ENCODE data around the gene YWHAE.
"Not testable (repeated sequence)": the region's sequence is repeated elsewhere in the genome, so short reads cannot be mapped to it uniquely, and the experiment has no call there.

Gene YWHAE

GRCh38 chr17:1420981-1421380 lies 21.0 kb upstream of the YWHAE start:
- H3K27ac ChIP-seq, result no peak overlapping the region
- TF ChIP-seq, protein P1, sequence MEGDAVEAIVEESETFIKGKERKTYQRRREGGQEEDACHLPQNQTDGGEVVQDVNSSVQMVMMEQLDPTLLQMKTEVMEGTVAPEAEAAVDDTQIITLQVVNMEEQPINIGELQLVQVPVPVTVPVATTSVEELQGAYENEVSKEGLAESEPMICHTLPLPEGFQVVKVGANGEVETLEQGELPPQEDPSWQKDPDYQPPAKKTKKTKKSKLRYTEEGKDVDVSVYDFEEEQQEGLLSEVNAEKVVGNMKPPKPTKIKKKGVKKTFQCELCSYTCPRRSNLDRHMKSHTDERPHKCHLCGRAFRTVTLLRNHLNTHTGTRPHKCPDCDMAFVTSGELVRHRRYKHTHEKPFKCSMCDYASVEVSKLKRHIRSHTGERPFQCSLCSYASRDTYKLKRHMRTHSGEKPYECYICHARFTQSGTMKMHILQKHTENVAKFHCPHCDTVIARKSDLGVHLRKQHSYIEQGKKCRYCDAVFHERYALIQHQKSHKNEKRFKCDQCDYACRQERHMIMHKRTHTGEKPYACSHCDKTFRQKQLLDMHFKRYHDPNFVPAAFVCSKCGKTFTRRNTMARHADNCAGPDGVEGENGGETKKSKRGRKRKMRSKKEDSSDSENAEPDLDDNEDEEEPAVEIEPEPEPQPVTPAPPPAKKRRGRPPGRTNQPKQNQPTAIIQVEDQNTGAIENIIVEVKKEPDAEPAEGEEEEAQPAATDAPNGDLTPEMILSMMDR (IDR thresholded peaks at IDR 0.05), result no peak
- TF ChIP-seq ZFX (IDR thresholded peaks at IDR 0.05; ENCODE audit: borderline replicate concordance), result no peak

GRCh38 chr17:1420163-1420562 lies 20.1 kb upstream of the YWHAE start:
- TF ChIP-seq, protein P1 (IDR thresholded peaks at IDR 0.05), result no peak
- TF ChIP-seq ZFX (IDR thresholded peaks at IDR 0.05; ENCODE audit: borderline replicate concordance), result no peak
- no peak overlapping the region for H3K27ac ChIP-seq

DNA sequence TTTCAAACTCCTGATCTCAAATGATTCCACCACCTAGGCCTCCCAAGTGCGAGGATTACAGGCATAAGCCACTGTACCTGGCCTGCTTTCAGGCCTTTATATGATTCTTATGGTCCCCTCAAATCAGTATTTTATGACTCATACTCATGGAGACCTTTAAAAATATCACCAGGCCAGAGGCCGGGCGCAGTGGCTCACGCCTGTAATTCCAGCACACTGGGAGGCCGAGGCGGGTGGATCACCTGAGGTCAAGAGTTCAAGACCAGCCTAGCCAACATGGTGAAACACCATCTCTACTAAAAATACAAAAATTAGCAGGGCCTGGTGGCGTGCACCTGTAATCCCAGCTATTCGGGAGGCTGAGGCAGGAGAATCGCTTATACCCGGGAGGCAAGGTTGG lies 18.5 kb upstream of the YWHAE start:
- not testable (repeated sequence) for H3K27ac ChIP-seq

DNA sequence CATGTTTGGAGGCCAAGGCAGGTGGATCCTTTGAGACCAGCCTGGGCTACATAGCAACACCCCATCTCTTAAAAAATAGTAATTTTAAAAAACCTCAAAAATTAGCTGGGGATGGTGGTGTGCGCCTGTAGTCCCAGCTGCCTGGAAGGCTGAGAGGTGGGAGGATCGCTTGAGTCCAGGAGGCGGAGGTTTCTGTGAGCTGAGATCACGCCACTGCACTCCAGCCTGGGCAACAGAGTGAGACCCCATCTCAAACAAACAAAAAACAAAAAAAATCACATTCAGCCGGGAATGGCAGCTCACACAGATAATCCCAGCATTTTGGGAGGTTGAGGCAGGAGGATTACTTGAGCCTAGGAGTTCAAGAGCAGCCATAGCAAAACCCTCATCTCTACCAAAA lies 16.4 kb upstream of the YWHAE start:
- no peak for TF ChIP-seq ZFX (IDR thresholded peaks at IDR 0.05; ENCODE audit: borderline replicate concordance)
- TF ChIP-seq, protein P1 (IDR thresholded peaks at IDR 0.05), result no peak
- no peak overlapping the region for H3K27ac ChIP-seq

DNA sequence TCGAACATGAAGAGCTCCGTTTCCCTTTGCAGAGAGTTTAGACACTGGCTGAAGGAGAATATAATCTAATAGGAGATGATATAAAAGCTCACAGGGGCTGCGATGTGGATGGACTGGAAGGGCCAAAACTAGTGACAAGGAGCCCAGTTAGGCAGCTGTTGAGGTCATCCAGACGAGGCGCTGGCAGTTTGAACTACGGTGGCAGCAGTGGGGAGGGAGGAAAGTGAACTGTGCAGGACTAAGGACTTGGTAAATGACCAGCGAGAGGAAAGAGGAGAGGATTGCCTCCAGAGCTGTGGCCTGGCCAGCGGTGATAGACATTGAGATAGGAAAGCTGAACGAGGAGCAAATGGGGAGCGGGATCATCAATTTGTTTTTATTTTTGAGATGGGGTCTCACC lies 14.6 kb upstream of the YWHAE start:
- no peak for TF ChIP-seq ZFX (IDR thresholded peaks at IDR 0.05; ENCODE audit: borderline replicate concordance)
- TF ChIP-seq, protein P1 (IDR thresholded peaks at IDR 0.05), result no peak

DNA sequence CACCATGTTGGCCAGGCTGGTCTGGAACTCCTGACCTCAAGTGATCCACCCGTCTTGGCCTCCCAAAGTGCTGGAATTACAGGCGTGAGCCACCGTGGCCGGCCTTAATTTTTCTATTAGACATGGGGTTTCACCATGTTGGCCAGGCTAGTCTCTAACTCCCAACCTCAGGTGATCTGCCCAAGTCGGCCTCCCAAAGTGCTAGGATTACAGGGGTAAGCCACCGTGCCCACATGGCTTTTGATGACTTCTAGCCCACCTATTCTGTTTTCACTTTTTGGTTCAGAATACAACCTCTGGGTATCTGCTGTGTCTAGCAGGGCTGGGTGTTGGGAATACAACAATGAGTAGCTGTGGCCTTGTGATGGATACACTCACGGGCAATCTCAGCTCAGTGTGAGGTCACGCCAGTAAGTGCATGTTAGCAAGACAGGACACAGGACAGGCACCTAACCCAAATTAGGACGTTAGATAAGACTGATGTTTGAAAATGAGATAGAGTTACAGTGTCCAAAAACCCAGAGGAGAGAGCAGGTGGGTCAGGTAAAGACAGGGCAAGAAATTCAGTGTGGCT lies 14.1 kb upstream of the YWHAE start:
- TF ChIP-seq, protein P1 (IDR thresholded peaks at IDR 0.05), result no peak
- TF ChIP-seq ZFX (IDR thresholded peaks at IDR 0.05; ENCODE audit: borderline replicate concordance), result no peak
- no peak overlapping the region for H3K27ac ChIP-seq

More for the DNA sequence above, 14.6 kb upstream of the YWHAE start:
- H3K27ac ChIP-seq, result no peak overlapping the region

GRCh38 chr17:1413281-1413791 lies 13.3 kb upstream of the YWHAE start:
- no peak for TF ChIP-seq ZFX (IDR thresholded peaks at IDR 0.05; ENCODE audit: borderline replicate concordance)
- TF ChIP-seq, protein P1 (IDR thresholded peaks at IDR 0.05), result no peak
- H3K27ac ChIP-seq, result no peak overlapping the region
